ENCODE data around the gene ZNF3.
A peak's percentile ranks its signal among the peaks of the same experiment; 100 is the strongest.

ZNF3 gene

GRCh38 chr7:100088621-100089457 is 7.3 kb upstream of the ZNF3 start, which contains the start of gene COPS6:
Gene COPS6, plus strand, starts transcription at chr7:100088969. Its CDS starts 22 bp downstream, at chr7:100088991.
- DNase-seq (ENCODE audit: low read depth) = peak; percentile 86

- no peak for DNase-seq (ENCODE audit: low read depth)
Measured at GRCh38 chr7:100088095-100088620, 6.6 kb upstream of the ZNF3 start.

- no peak for DNase-seq (ENCODE audit: low read depth)
Measured at GRCh38 chr7:100087055-100087750, 5.7 kb upstream of the ZNF3 start.

GRCh38 chr7:100085515-100085914 is 4.0 kb upstream of the ZNF3 start:
- no peak for DNase-seq (ENCODE audit: low read depth)

- DNase-seq (ENCODE audit: low read depth) = no peak
Measured at GRCh38 chr7:100082978-100083377, 1.5 kb upstream of the ZNF3 start.

GRCh38 chr7:100080907-100081534 is 502 bp downstream of the ZNF3 start:
- DNase-seq (ENCODE audit: low read depth) = no peak

- DNase-seq (ENCODE audit: low read depth) = no peak
Measured at GRCh38 chr7:100079024-100079560, 2.4 kb downstream of the ZNF3 start.

- DNase-seq (ENCODE audit: low read depth) = no peak
Measured at GRCh38 chr7:100077205-100077604, 4.3 kb downstream of the ZNF3 start.

GRCh38 chr7:100075418-100075817 is 6.1 kb downstream of the ZNF3 start:
- DNase-seq (ENCODE audit: low read depth) = no peak

- DNase-seq (ENCODE audit: low read depth) = no peak
Measured at GRCh38 chr7:100074841-100075240, 6.7 kb downstream of the ZNF3 start.

- DNase-seq (ENCODE audit: low read depth) = no peak
Measured at GRCh38 chr7:100072462-100072861, 9.1 kb downstream of the ZNF3 start.

- no peak for DNase-seq (ENCODE audit: low read depth)
Measured at GRCh38 chr7:100071018-100071723, 10.4 kb downstream of the ZNF3 start.

GRCh38 chr7:100069991-100070390 is 11.5 kb downstream of the ZNF3 start:
- no peak for DNase-seq (ENCODE audit: low read depth)

GRCh38 chr7:100066953-100067352 is 14.6 kb downstream of the ZNF3 start:
- no peak for DNase-seq (ENCODE audit: low read depth)

GRCh38 chr7:100065452-100066186 is 15.9 kb downstream of the ZNF3 start:
- DNase-seq (ENCODE audit: low read depth) = no peak

GRCh38 chr7:100064162-100064561 is 17.4 kb downstream of the ZNF3 start:
- no peak for DNase-seq (ENCODE audit: low read depth)

GRCh38 chr7:100063376-100063775 is 18.1 kb downstream of the ZNF3 start:
- DNase-seq (ENCODE audit: low read depth) = no peak

- no peak for DNase-seq (ENCODE audit: low read depth)
Measured at GRCh38 chr7:100061518-100062193, 19.9 kb downstream of the ZNF3 start.

- DNase-seq (ENCODE audit: low read depth) = no peak
Measured at GRCh38 chr7:100059251-100059739, 22.2 kb downstream of the ZNF3 start.

- no peak for DNase-seq (ENCODE audit: low read depth)
Measured at GRCh38 chr7:100057006-100057405, 24.5 kb downstream of the ZNF3 start.
